ENCODE measurements around the gene UCP2. TPM values are rescaled to one million over a fixed set of nuclear protein-coding genes. Genes with fewer than 3 reads are reported as not detected.

The UCP2 gene, protein sequence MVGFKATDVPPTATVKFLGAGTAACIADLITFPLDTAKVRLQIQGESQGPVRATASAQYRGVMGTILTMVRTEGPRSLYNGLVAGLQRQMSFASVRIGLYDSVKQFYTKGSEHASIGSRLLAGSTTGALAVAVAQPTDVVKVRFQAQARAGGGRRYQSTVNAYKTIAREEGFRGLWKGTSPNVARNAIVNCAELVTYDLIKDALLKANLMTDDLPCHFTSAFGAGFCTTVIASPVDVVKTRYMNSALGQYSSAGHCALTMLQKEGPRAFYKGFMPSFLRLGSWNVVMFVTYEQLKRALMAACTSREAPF
- 2.7 and 13.0 TPM in 2 replicates for total RNA-seq

DNA sequence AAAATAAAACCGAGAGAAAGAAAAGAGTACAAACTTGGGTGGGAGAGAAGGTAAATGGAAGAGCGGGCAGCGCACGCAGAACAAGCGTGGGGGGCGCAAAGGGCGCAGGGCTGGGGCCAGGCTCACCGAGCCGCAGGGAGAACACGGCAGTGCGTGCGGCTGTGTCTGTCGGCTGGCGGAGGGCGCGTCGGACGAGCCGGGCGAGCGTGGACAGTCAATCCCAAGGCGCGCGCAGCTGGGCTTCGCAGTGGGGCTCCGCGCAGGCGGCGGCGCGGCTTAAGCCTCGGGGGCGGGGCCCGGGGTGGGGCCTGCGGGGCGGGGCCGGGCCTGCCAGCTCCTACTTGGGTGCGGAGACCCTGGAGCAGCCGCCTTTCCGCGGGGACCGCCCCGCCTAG is at the start of gene UCP2:
UCP2 (minus strand) TSS at position 249 of the 395 bp plus-strand sequence. CDS start 4,465 bp downstream, outside the sequence.

GRCh38 chr11:74008373-74009229 is 26.0 kb upstream of the UCP2 start, which contains the start of gene UCP3:
TSS of gene UCP3 (minus strand) at chr11:74009085. CDS start at chr11:74007042, 2,043 bp downstream.

DNA sequence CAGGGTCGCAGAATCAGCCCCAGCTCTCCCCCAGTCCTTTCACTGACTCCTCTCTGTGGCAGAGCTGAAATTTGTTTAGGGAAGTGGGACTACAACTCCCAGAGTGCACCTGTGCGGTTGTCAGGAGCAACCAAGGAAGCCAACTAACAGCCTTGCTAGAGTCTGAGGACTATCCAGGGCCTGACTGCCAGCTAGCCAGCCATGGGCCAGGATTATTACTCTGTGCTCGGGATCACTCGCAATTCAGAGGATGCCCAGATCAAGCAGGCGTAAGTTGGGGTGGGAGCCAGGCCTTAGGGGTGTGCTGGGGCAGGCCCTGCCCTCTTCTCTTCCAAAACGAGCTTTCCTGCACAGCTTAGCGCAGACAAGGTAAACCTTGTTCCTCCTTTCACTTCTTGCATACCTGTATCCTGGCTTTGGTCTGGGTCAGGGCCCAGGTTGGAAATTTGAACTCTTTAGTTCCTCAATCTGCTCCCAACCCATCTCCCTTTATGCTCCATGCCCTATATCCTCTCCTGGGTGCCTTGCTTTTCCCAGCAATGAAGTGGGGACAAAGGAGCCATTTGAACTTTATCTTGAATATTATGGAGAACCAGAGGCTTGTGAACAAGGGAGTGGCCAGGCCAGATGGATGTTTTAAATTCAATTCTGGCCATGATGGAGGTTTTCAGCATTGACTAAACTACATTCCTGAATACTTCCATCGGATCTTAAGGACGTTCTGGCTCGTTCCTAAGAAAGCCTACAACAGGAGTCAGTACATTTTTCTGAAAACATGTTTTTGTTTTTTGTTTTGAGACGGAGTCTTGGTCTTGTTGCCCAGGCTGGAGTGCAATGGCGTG is 31.6 kb downstream of the UCP2 start, which contains the start of gene DNAJB13:
DNAJB13 (plus strand) TSS at position 158 of the 842 bp plus-strand sequence; CDS start at position 202, 44 bp downstream.

Other genes starting within 250 kb of the UCP2 start
- gene RAB6A, start 221.8 kb downstream of the UCP2 start, total RNA-seq: 83.6 and 106 TPM in 2 replicates
- 19.6 and 30.1 TPM in 2 replicates for gene MRPL48, start 195.0 kb downstream of the UCP2 start, total RNA-seq
- 80.6 and 97.2 TPM in 2 replicates for gene COA4, start 106.0 kb downstream of the UCP2 start, total RNA-seq
- gene PAAF1, start 105.8 kb downstream of the UCP2 start, total RNA-seq: 7.6 and 26.2 TPM in 2 replicates
- gene DNAJB13, start 31.8 kb downstream of the UCP2 start, total RNA-seq: not detected in 2 replicates
- gene UCP3, start 26.2 kb upstream of the UCP2 start, total RNA-seq: under 0.01 TPM in 1 of 2 replicates, not detected in the other
- gene C2CD3, start 188.2 kb upstream of the UCP2 start, total RNA-seq: 8.0 and 12.4 TPM in 2 replicates
- gene PPME1, start 188.4 kb upstream of the UCP2 start, total RNA-seq: 44.0 and 45.0 TPM in 2 replicates